Esophagus muscularis mucosa (tissue), 4 donors: ENCODE data around the gene COG1. TPM values are rescaled to one million over a fixed set of nuclear protein-coding genes. Genes with fewer than 3 reads are reported as not detected.

ENCODE experiments used
- DNase-seq: peaks from one replicate; pipeline ENCODE4 v3.0.0-alpha.2; 2017; ENCODE audit errors: extremely low spot score
- H3K27ac ChIP-seq, 4 donors: fragments of 200-600 bp; sonication (generic); replicated peaks in 1 of 4; 1 replicate in 3 of 4; 2 replicates in 1 of 4; pipeline ENCODE4 v1.5.1; 2016 to 2019; ENCODE audit warnings: mild to moderate bottlenecking in 1 of 4
- H3K27me3 ChIP-seq, 4 donors: fragments of 200-600 bp; sonication (generic); one replicate each; pipeline versions ENCODE4 v1.5.1 to v1.6.0; 2016 to 2019
- H3K36me3 ChIP-seq, 4 donors: fragments of 200-600 bp; sonication (generic); one replicate each; pipeline ENCODE4 v1.5.1; 2016 to 2019
- H3K4me1 ChIP-seq, 4 donors: fragments of 200-600 bp; sonication (generic); one replicate each; pipeline ENCODE4 v1.5.1; 2016 to 2019
- H3K4me3 ChIP-seq, 4 donors: fragments of 200-600 bp; sonication (generic); 1 replicate in 2 of 4; 2 replicates in 2 of 4; pipeline ENCODE4 v1.5.1; 2016 to 2019; ENCODE audit warnings: mild to moderate bottlenecking in 4 of 4, moderate library complexity in 1 of 4
- H3K9me3 ChIP-seq, 4 donors: fragments of 200-600 bp; sonication (generic); 1 replicate in 3 of 4; 2 replicates in 1 of 4; pipeline ENCODE4 v1.5.1; 2016 to 2019
- CTCF ChIP-seq, 3 experiments: fragments of 200-600 bp in 2 of 3; fragments of 450-650 bp in 1 of 3; sonication (generic) in 2 of 3; IDR thresholded peaks; one replicate each; pipeline ENCODE4 v1.5.1; 2017 to 2019; ENCODE audit warnings: antibody characterized with exemption in 3 of 3, mild to moderate bottlenecking in 2 of 3, moderate library complexity in 1 of 3
- EP300 ChIP-seq: sonication (generic); formaldehyde crosslinking; IDR thresholded peaks from one replicate; pipeline ENCODE4 v1.6.1; 2017; ENCODE audit warnings: antibody characterized with exemption
- POLR2A ChIP-seq: fragments of 450-650 bp; IDR thresholded peaks from one replicate; pipeline ENCODE4 v1.6.1; 2017; ENCODE audit warnings: antibody characterized with exemption, moderate library complexity, mild to moderate bottlenecking, low read depth
- POLR2AphosphoS5 ChIP-seq, 2 donors: sonication (generic); formaldehyde crosslinking; IDR thresholded peaks; one replicate each; pipeline ENCODE4 v1.6.1; 2017; ENCODE audit warnings: antibody characterized with exemption in 2 of 2
- WGBS: methylation state at CpG from one replicate; pipeline ENCODE4 v1.1.5; 2018; 5-methylcytosine and 5-hydroxymethylcytosine counted together
- intact Hi-C: fragments of 100-400 bp; cut with DNase I; formaldehyde crosslinking; loops from one replicate; pipeline ENCODE4 v1.15.1; 2023
- total RNA-seq, 4 donors: library from RNA; depleted of rRNA; stranded (reverse); fragments of >200 nt; gene quantifications; one replicate each; pipeline versions ENCODE4 v1.1.0 to v1.2.1, GENCODE V29; 2016

The COG1 gene
- total RNA-seq, 4 donors from 2014 or later = 19.1 to 36.5 (median 27.3) TPM

- H3K27ac ChIP-seq = peak overlapping the region in 3 of 4 donors; percentile 29 to 53 (median 46)
- H3K27me3 ChIP-seq = no peaks in the 10 kb centered on the region
- H3K4me1 ChIP-seq = peaks cover 12 to 29% (median 24%) of the 10 kb centered on the region in 4 donors
- DNase-seq = no peak
- TF ChIP-seq POLR2A = no peak
- no peak for TF ChIP-seq EP300
- no peak for TF ChIP-seq CTCF (IDR thresholded peaks at IDR 0.05)
- no peak for TF ChIP-seq POLR2AphosphoS5 (IDR thresholded peaks at IDR 0.05)
- 71% methylated on average over 10 of the region's 10 CpGs for WGBS
- intact Hi-C loops = no loop called here
- no peaks in the 10 kb centered on the region for H3K9me3 ChIP-seq
- no peak overlapping the region for H3K4me3 ChIP-seq
- peaks cover 72 to 100% (median 98%) of the 10 kb centered on the region in 4 donors for H3K36me3 ChIP-seq
These were observed 11.1 kb downstream of the COG1 start for GRCh38 chr17:73203788-73204479.

GRCh38 chr17:73205459-73205961 lies 12.7 kb downstream of the COG1 start:
- whole genome bisulfite sequencing = 81% methylated on average over 10 of the region's 10 CpGs
- peaks cover 12 to 29% (median 24%) of the 10 kb centered on the region in 4 donors for H3K4me1 ChIP-seq
- no peak overlapping the region for H3K27ac ChIP-seq
- H3K36me3 ChIP-seq = peaks cover 64 to 96% (median 92%) of the 10 kb centered on the region in 4 donors
- H3K9me3 ChIP-seq = no peaks in the 10 kb centered on the region
- no peak overlapping the region for H3K4me3 ChIP-seq
- H3K27me3 ChIP-seq = no peaks in the 10 kb centered on the region
- TF ChIP-seq CTCF (IDR thresholded peaks at IDR 0.05) (no peak), POLR2A (no peak)
- no peak for DNase-seq
- intact Hi-C loops = no loop called here

GRCh38 chr17:73208139-73208827 lies 15.4 kb downstream of the COG1 start:
- no peak for TF ChIP-seq EP300
- no peak for TF ChIP-seq POLR2A
- TF ChIP-seq POLR2AphosphoS5 (IDR thresholded peaks at IDR 0.05) = no peak
- TF ChIP-seq CTCF (IDR thresholded peaks at IDR 0.05) = no peak
- Histone ChIP-seq H3K9me3 (no peaks in the 10 kb centered on the region), H3K27me3 (no peaks in the 10 kb centered on the region), H3K36me3 (peaks cover 46 to 76% (median 65%) of the 10 kb centered on the region in 4 donors), H3K27ac (peak overlapping the region in 1 of 4 donors; percentile 30), H3K4me1 (peaks cover 4 to 14% (median 9%) of the 10 kb centered on the region in 4 donors), H3K4me3 (no peak overlapping the region)
- 87% methylated on average over 16 of the region's 16 CpGs for WGBS
- intact Hi-C loops = no loop called here
- DNase-seq = no peak

- H3K27ac ChIP-seq = no peak overlapping the region
- peaks cover 41 to 69% (median 55%) of the 10 kb centered on the region in 4 donors for H3K36me3 ChIP-seq
- intact Hi-C loops = no loop called here
These were observed 16.6 kb downstream of the COG1 start for GRCh38 chr17:73209436-73209835.

More at GRCh38 chr17:73209436-73209835, 16.6 kb downstream of the COG1 start:
- no peak for TF ChIP-seq POLR2AphosphoS5 (IDR thresholded peaks at IDR 0.05)
- TF ChIP-seq POLR2A = no peak
- TF ChIP-seq CTCF (IDR thresholded peaks at IDR 0.05) = no peak
- no peak for TF ChIP-seq EP300
- Histone ChIP-seq H3K27me3 (no peaks in the 10 kb centered on the region), H3K4me3 (no peak overlapping the region), H3K4me1 (peaks cover 0 to 6% (median 2%) of the 10 kb centered on the region in 4 donors), H3K9me3 (no peaks in the 10 kb centered on the region)
- WGBS = 98% methylated on average over 10 of the region's 13 CpGs
- no peak for DNase-seq
